HG02678 (cell line): ENCODE measurements around the gene RAB40AL.
"Not testable (repeated sequence)": the region's sequence is repeated elsewhere in the genome, so short reads cannot be mapped to it uniquely, and the experiment has no call there.

Experiments used
- ATAC-seq: cut with Tn5 transposase; IDR thresholded peaks from one replicate; pipeline ENCODE4 v1.9.1; 2021; ENCODE audit warnings: mild to moderate bottlenecking, moderate library complexity; ENCODE audit not compliant: unreplicated experiment

RAB40AL gene

DNA sequence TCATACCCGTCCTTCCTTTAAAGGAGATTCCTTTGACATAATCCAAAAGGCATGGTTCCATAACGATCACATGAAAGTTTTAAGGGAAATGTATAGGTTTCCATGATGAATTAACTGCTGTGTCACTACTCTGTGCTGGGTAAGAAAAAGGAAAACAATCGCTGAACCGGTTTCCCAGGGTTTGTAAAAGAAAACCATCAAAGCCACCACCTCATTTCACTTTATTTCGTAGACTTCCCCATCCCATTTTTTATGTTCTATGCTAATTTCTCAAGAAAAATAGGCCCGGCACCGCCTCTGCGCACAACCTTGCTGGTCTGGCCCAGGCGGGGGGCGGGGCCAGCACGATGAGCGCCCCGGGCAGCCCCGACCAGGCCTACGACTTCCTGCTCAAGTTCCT is at the start of gene RAB40AL:
TSS of gene RAB40AL (plus strand) at position 301 of the 400 bp plus-strand sequence. CDS start at position 348, 47 bp downstream.
- not testable (repeated sequence) for ATAC-seq

- no peak for ATAC-seq
These were observed 49.4 kb upstream of the RAB40AL start for GRCh38 chrX:102887687-102888086.

DNA sequence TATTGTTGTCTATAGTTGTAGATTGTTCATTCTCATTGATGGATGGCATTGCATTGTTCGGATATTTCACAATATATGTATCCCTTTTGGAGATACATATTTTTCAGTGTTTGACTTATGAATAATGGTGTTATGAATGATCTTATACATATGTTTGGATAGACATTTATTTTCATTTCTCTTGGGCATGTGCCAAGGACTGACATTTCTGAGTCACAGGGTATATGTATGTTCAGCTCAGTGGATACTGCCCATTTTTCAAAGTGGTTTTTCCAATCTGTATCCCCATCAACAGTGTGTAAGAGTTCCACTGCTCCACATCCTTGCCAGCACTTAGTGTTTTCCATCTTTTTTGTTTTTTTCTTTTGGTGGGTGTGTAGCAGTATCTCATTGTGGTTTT is 45.0 kb upstream of the RAB40AL start:
- ATAC-seq = no peak

DNA sequence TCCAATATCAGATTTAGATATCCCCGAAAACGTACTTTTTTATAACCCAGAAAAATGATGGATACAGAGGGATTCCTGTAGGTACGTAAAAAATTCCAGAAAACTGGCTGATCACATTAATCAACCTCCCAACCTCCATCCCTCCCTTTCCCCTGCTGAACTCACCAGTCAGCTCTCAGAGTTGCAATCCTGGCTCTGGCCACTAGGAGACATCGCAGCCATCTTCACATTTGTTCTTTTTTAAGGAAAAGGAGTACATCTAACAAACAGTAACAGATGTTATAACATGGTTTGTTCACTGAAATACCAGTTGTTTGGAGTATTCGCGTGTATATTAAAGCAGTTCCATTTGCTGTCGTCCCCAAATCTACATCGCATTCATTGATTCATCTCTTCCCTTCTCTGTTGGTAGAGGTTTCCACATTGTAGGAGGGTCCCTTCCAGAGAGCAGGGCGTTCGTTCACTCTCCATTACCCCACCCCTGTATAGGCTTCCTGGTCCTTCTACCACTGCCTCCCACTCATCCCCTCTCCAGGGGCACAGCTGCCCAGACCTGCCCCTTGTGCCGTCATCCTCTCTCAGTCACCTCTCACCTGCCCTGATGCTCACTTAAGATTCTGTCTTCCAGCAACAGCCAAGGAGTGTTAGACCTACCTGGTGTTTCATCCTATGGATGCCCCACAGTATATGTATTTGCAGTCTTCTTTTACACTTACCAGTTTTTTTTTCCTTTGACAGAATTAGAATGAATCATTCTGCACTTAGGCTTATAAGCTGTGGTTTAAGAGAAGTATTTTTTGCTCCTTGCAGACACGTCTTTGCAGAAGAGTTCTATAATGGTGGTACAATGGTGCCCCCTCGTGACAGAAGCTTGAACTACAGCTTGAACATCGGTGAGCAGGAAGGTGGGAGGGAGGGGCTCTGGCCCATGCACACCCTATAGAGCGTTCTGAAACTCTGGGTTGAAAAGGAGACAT is 36.8 kb upstream of the RAB40AL start:
- peak; percentile 91 for ATAC-seq

DNA sequence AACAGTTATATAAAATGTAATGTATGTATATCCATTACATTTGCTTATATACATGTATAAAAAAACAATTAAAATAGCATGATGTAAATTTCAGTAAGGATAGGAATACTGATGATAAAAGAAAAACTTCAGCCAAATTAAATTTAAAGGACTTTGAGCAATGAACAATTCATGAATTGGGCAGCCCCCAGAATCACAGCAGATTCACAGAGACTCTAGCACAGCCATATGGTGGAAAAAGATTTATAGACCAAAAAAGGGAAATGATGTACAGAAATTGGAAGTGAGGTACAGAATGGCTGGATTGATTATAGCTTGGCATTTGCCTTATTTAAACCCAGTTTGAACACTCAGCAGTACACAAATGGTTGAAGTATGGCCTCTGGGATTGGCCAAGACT is 34.7 kb upstream of the RAB40AL start:
- no peak for ATAC-seq

GRCh38 chrX:102930990-102931756 is 5.9 kb upstream of the RAB40AL start:
- no peak for ATAC-seq

DNA sequence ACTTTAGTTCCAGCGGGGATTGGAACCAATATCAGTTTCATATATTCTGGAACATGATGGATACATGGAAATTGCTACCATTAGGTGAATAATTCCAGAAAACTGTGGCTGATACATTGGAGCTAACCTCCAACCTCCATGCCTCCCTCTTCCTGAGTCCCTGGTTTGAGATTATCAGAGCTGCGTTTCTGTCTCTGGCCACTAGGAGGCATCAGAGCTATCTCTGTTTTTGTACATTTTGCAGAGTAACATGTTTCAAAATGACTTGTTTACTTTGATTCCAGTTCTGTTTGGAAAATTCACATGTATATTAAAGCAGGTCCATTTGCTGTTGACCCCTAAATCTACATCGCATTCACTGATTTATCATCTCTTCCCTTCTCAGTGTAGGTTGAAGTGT is 2.4 kb upstream of the RAB40AL start:
- ATAC-seq = no peak

DNA sequence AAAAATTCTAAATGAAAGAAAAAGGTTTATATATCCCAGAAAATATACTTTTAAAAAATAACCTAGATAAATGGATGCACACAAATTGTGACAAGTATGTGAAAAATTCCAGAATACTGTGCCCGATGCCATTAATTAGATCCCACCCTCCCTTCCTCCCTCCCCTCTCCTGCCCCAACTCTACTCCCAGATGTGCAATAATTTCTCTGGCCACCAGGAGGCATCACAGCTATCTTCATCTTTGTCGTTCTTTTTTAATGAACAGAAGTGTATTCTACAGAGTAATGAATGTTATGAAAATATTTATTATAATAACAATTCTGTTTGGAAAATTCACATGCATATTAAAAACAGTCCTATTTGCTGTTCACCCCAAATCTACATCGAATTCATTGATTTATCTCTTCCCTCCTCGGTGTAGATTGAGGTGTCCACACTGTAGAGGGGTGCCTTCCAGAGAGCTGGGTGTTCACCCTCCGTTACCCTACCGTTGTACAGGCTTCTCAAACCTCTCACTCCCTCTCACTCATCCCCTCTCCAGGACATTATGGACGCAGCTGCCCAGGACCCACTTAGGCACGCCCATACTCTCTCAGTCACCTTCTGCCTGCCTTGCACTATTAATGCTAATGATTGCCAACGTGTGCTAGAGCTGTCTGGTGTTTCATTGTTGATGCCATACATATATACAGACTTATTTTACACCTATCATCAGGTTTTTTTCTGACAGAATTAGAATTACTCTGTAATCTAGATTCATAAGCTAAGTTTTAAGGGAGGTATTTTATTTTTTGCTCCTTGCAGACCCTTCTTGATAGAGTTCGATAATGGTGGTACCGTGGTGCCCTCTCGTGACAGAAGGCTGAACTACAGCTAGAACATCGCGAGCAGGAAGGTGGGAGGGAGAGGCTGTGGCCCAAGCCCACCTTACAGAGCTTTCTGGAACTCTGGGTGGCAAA is 14.1 kb downstream of the RAB40AL start:
- ATAC-seq = peak; percentile 83

DNA sequence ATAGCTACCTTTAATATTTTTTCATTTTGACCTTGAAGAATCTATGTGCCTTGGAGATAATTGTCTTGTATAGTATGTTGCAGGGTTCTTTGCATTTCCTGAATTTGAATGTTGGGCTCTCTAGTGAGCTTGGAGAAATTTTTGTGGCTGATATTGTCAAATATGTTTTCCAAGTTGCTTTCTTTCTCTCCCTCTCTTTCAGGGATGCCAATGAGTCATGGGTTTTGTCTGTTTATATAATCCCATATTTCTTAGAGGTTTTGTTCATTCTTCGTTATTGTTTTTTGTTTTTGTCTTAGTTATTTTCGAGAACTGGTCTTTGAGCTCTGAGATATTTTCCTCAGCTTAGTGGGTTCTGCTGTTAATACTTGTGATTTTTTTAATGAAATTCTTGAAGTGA is 20.7 kb downstream of the RAB40AL start:
- no peak for ATAC-seq

DNA sequence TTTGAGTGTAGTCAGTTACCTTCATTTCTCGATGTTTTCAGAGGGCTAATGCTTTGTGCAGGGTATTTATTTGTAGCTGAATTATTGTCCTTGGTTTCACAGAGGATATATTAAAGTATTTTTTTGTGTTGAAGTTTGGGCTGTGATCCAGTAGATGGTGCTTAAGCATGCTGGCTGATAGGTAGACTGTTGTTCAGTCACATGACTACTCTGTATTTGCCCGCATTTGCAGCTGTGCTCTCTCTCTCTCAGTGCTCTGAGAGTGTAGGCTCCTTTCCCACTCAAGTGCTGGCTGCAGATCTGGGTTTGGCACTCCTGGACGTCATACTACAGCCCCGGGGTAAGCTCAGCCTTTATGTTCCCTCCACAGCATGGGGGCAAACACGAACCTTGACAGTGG is 21.7 kb downstream of the RAB40AL start:
- no peak for ATAC-seq

DNA sequence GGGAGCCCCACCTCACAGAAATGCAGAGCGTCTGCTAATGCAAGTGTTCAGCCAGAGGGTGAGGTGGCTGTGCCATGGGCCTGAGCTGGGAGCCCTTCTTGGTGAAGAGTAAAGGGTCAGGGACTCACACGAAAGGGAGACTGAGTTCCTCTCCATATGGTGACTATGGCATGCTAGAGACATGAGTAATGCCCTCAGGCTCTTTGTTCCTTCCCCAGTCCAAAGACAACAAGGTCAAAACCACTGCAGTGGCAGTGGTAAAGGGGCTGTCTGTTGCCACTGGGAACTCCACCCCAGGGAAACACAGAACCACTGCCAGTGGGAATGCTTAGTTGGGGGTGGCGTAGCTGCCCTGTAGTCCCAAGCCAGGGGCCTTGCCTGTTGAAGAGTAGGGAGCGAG is 22.4 kb downstream of the RAB40AL start:
- no peak for ATAC-seq

DNA sequence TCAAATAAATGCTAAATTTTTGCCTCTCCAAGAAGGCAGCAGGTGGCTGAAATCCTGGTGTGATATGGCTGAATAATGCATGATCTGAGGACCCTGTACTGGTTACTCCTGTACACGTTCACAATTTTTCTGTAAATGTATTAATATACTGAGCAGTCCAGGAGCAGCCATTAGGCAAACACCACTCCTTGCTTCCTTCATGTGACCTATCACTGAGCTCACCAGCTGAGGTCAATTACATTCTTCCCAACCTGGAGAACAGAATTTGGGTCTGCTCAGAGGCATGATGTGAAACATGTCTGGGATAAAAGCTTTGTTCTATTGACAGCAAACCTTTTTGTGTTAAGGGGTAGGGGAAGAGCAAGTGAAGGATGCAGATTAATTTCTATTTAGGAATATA is 26.9 kb downstream of the RAB40AL start:
- ATAC-seq = no peak

GRCh38 chrX:102964940-102965339 is 27.9 kb downstream of the RAB40AL start:
- no peak for ATAC-seq

DNA sequence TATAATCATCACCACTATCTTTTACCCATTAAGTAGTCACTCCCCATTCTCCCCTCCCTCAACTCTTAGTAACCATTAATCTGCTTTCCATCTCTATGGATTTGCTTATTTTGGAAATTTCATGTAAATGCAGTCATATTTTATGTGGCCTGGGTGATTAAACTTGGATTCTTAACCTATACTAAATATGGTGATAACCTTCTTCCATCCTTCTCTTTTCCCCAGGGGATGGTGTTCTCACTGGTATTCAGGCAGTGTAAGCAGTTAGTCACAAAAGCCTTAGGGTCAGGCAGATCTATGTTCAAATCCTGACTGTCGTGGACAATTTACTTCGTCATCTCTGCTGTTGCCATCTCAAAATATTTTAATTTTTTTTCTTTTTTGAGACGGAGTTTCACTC is 29.6 kb downstream of the RAB40AL start:
- no peak for ATAC-seq

DNA sequence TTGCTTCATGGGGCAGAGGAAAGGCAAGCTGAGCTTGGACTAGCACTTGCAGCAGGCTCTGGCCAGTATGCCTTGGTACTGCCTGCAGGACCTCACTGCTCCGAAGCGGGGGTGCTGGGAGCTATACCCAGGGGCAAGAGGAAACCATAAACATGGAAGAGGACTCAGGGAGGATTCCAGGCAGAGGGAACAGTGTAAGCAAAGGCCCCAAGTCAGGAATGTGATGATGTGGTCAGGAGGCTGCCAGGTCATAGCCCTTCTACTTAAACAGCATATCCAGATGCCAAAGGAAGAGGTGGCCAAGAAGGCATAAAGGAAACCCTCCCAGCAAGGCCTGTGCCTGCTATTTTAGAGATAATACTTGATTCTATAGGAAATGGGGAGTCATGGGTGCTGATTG is 31.1 kb downstream of the RAB40AL start:
- ATAC-seq = no peak

- ATAC-seq = not testable (repeated sequence)
These were observed 34.5 kb downstream of the RAB40AL start for GRCh38 chrX:102971536-102971935.

DNA sequence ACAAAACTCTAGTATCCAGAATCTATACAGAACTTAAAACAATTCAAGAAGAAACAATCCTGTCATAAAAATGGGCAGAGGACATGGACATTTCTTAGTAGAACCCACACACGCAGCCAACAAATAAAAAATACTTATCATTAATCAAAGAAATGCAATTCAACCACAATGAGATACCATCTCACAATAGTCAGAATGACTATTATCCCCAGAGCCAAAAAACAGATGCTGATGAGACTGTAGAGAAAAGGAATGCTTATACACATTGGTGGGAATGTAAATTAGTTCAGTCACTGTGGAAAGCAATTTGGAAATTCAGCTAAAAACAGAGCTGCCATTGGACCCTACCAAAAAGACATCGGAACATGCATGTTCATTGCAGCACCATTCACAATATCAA is 37.9 kb downstream of the RAB40AL start:
- no peak for ATAC-seq

DNA sequence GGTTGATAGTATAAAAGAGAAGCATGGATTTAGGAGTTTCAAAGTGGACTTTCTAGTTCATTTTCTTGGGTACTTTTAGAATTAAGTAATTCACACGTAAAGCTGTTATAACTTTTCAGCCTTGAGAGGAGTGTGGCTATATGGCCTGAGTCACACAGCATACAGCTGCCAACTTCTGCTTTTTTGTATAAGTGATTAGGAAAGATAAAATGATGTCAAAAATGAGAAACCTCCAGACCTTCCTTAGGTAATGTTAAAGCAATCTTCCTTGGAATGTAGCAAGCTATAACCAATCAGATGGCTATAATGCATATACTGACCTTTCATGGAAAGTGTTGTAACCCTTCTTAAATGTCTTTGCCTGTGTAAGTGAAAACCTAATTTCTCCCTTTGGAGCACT is 39.2 kb downstream of the RAB40AL start:
- no peak for ATAC-seq

DNA sequence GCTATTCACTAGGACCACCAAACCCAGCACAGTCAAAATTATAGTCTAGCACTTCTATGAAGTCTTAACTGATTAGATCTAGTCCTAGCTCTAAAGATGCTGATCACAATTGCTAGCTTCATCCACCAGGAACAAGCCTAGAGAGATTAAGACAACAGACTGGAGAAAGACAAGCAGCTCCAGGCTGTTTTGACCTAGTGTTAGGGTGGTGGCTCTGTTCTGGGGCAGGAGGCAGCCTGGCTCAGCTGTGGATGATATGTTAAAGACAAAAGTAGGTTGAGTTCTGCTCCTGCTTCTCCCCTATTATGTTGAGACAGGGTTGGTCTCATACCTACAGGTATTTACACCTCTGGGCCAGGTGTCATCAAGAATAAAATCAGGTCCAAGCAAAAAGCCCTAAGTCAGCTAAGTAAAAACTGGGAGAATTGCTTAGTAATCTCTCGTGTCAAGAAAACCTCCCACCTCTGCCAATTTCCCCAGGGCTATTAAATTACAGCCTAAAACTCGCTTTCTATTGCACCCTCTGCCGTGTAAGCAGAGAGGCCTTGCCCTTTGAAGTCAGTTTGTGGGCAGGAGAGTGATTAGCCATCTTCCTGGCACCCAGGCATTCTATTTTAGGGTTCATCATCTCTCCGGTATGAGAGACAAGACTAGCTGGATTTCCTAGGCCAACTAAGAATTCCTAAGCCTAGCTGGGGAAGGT is 39.9 kb downstream of the RAB40AL start:
- ATAC-seq = no peak

DNA sequence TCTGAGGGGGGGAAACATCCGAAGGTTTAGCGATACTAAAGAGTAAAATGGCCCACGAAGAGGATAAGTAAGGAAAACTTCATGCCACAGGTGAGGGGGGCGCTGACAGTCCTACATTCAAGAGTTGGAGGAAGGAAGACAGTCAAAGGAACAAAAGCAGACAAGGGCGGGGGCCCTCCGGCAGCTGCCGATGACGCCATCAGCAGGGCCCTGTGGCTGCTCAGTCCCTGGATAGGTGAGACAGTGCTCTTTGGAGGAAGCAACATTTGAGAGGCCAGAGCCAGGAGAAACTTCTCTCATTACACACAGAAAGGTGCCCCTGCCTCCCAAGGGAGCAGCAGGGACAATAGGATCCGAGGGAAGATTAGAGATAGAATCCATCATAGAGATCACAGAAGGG is 41.5 kb downstream of the RAB40AL start:
- no peak for ATAC-seq
